ENCODE measurements around the gene PLPPR5. TPM values are rescaled to one million over a fixed set of nuclear protein-coding genes. Genes with fewer than 3 reads are reported as not detected.

Gene PLPPR5
- total RNA-seq, 3 donors from 2014 or later (not counting 1 experiment from before 2014, with no cell fraction given), result not detected

GRCh38 chr1:98975810-98976209 lies 28.9 kb downstream of the PLPPR5 start:
- Mint-ChIP-seq H3K27me3 (ENCODE audit: low read depth in 2 of 2) (peaks cover 0 to 2% of the 10 kb centered on the region in 2 donors), H3K4me1 (no peaks in the 10 kb centered on the region), H3K27ac (no peak overlapping the region), H3K36me3 (no peaks in the 10 kb centered on the region), H3K9me3 (peaks cover 3 to 4% of the 10 kb centered on the region in 2 donors), H3K4me3 (no peak overlapping the region)
- TF ChIP-seq CTCF (IDR thresholded peaks at IDR 0.05), result no peak
- no peaks in the 10 kb centered on the region for H3K9me3 ChIP-seq (ENCODE audit: control insufficient read depth, insufficient read depth, low read length)
- H3K4me3 ChIP-seq (ENCODE audit: low read length), result no peak overlapping the region
- intact Hi-C loops (cut with micrococcal nuclease), result no loop called here
- H3K4me1 ChIP-seq (ENCODE audit: control insufficient read depth, insufficient read depth, low read length), result no peaks in the 10 kb centered on the region
- 100% methylated on average over 1 of the region's 3 CpGs for WGBS (ENCODE audit: insufficient coverage)
- H3K27ac ChIP-seq (ENCODE audit: low read length), result no peak overlapping the region
- no peaks in the 10 kb centered on the region for H3K27me3 ChIP-seq (ENCODE audit: control insufficient read depth, insufficient read depth, low read length)
- DNase-seq, result no peak
- no peak for ATAC-seq
- no peaks in the 10 kb centered on the region for H3K36me3 ChIP-seq (ENCODE audit: control insufficient read depth, insufficient read depth, low read length)

DNA sequence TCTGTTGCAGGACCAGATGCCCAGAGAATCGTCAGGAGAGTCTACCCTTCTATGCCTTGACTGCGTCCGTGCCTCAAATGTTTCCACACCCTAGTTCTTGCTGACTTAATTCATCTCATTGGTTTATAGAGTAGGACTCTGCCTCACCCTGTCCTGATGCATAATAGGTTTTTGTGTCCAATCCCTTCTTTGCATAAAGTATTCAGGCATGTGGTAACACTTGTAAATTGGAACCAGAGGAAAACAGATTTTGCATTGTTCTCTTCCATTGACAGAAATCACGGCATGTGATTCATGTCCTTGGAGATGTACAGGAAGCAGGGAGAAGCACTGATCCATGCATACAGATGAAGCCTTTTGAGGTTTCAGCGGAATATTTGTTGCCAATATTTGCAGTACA lies 29.5 kb downstream of the PLPPR5 start:
- DNase-seq (no peak), ATAC-seq (no peak)
- no peaks in the 10 kb centered on the region for H3K27me3 ChIP-seq (ENCODE audit: control insufficient read depth, insufficient read depth, low read length)
- Mint-ChIP-seq H3K27me3 (ENCODE audit: low read depth in 2 of 2) (peaks cover 0 to 2% of the 10 kb centered on the region in 2 donors), H3K36me3 (no peaks in the 10 kb centered on the region), H3K4me1 (no peaks in the 10 kb centered on the region), H3K4me3 (no peak overlapping the region), H3K27ac (no peak overlapping the region), H3K9me3 (peaks cover 3 to 4% of the 10 kb centered on the region in 2 donors)
- intact Hi-C loops (cut with micrococcal nuclease), result no loop called here
- no peak overlapping the region for H3K4me3 ChIP-seq (ENCODE audit: low read length)
- H3K4me1 ChIP-seq (ENCODE audit: control insufficient read depth, insufficient read depth, low read length), result no peaks in the 10 kb centered on the region
- TF ChIP-seq CTCF (IDR thresholded peaks at IDR 0.05), result no peak
- H3K36me3 ChIP-seq (ENCODE audit: control insufficient read depth, insufficient read depth, low read length), result no peaks in the 10 kb centered on the region
- no peak overlapping the region for H3K27ac ChIP-seq (ENCODE audit: low read length)
- 91% methylated on average over 5 of the region's 5 CpGs for WGBS (ENCODE audit: insufficient coverage)
- H3K9me3 ChIP-seq (ENCODE audit: control insufficient read depth, insufficient read depth, low read length), result no peaks in the 10 kb centered on the region

GRCh38 chr1:98969798-98970490 lies 34.7 kb downstream of the PLPPR5 start:
- Mint-ChIP-seq H3K9me3 (peaks cover 0 to 2% of the 10 kb centered on the region in 2 donors), H3K36me3 (no peaks in the 10 kb centered on the region), H3K27ac (no peak overlapping the region), H3K4me3 (no peak overlapping the region), H3K4me1 (no peaks in the 10 kb centered on the region), H3K27me3 (ENCODE audit: low read depth in 2 of 2) (peaks cover 0 to 7% of the 10 kb centered on the region in 2 donors)
- no peak overlapping the region for H3K4me3 ChIP-seq (ENCODE audit: low read length)
- no peaks in the 10 kb centered on the region for H3K27me3 ChIP-seq (ENCODE audit: control insufficient read depth, insufficient read depth, low read length)
- intact Hi-C loops (cut with micrococcal nuclease), result no loop called here
- H3K9me3 ChIP-seq (ENCODE audit: control insufficient read depth, insufficient read depth, low read length), result no peaks in the 10 kb centered on the region
- DNase-seq (no peak), ATAC-seq (no peak)
- H3K4me1 ChIP-seq (ENCODE audit: control insufficient read depth, insufficient read depth, low read length), result no peaks in the 10 kb centered on the region
- H3K36me3 ChIP-seq (ENCODE audit: control insufficient read depth, insufficient read depth, low read length), result no peaks in the 10 kb centered on the region
- no peak overlapping the region for H3K27ac ChIP-seq (ENCODE audit: low read length)
- TF ChIP-seq CTCF (IDR thresholded peaks at IDR 0.05), result no peak
- 61% methylated on average over 1 of the region's 1 CpG for WGBS (ENCODE audit: insufficient coverage)

DNA sequence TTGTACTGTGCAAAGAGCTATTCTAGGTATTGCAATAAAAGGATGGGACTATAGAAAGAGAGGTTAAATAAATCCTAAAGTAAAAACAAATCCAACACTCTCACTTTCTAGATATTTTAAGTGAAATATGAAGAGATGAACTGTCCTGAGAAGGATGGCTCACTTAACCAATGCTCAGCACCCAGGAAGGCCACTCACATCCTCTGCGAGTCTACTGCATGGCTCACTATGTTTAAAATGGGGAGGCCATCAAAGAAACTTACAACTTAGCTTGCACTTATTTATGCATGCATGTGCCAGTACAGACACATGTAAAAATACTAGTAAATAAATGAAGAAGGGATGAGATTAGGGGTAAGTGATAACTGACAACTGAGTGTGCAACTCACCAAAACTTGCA lies 37.5 kb downstream of the PLPPR5 start:
- no peaks in the 10 kb centered on the region for H3K4me1 Mint-ChIP-seq

More for the DNA sequence above, 37.5 kb downstream of the PLPPR5 start:
- Histone ChIP-seq H3K36me3 (ENCODE audit: control insufficient read depth, insufficient read depth, low read length) (no peaks in the 10 kb centered on the region), H3K4me1 (ENCODE audit: control insufficient read depth, insufficient read depth, low read length) (no peaks in the 10 kb centered on the region), H3K27ac (ENCODE audit: low read length) (no peak overlapping the region), H3K27me3 (ENCODE audit: control insufficient read depth, insufficient read depth, low read length) (no peaks in the 10 kb centered on the region), H3K4me3 (ENCODE audit: low read length) (no peak overlapping the region), H3K9me3 (ENCODE audit: control insufficient read depth, insufficient read depth, low read length) (no peaks in the 10 kb centered on the region)
- Mint-ChIP-seq H3K27me3 (ENCODE audit: low read depth in 2 of 2) (peaks cover 0 to 7% of the 10 kb centered on the region in 2 donors), H3K9me3 (no peaks in the 10 kb centered on the region), H3K4me3 (no peak overlapping the region), H3K36me3 (no peaks in the 10 kb centered on the region), H3K27ac (no peak overlapping the region)
- DNase-seq, result no peak
- intact Hi-C loops (cut with micrococcal nuclease), result no loop called here
- WGBS (ENCODE audit: insufficient coverage), result 77% methylated on average over 1 of the region's 1 CpG
- ATAC-seq, result no peak
- TF ChIP-seq CTCF (IDR thresholded peaks at IDR 0.05), result no peak

Data from natural killer cell (primary cell).